Esophagus muscularis mucosa (tissue), 3 donors: ENCODE data around the gene SS18L1.
A peak's percentile ranks its signal among the peaks of the same experiment; 100 is the strongest.

Experiments
- POLR2AphosphoS5 ChIP-seq, 2 donors: sonication (generic); formaldehyde crosslinking; IDR thresholded peaks; one replicate each; pipeline ENCODE4 v1.6.1; 2017; ENCODE audit warnings: antibody characterized with exemption in 2 of 2
- TF ChIP-seq, protein P1 (sequence below), 3 experiments: fragments of 200-600 bp in 2 of 3; fragments of 450-650 bp in 1 of 3; sonication (generic) in 2 of 3; IDR thresholded peaks; one replicate each; pipeline ENCODE4 v1.5.1; 2017 to 2019; ENCODE audit warnings: antibody characterized with exemption in 3 of 3, mild to moderate bottlenecking in 2 of 3, moderate library complexity in 1 of 3

DNA sequence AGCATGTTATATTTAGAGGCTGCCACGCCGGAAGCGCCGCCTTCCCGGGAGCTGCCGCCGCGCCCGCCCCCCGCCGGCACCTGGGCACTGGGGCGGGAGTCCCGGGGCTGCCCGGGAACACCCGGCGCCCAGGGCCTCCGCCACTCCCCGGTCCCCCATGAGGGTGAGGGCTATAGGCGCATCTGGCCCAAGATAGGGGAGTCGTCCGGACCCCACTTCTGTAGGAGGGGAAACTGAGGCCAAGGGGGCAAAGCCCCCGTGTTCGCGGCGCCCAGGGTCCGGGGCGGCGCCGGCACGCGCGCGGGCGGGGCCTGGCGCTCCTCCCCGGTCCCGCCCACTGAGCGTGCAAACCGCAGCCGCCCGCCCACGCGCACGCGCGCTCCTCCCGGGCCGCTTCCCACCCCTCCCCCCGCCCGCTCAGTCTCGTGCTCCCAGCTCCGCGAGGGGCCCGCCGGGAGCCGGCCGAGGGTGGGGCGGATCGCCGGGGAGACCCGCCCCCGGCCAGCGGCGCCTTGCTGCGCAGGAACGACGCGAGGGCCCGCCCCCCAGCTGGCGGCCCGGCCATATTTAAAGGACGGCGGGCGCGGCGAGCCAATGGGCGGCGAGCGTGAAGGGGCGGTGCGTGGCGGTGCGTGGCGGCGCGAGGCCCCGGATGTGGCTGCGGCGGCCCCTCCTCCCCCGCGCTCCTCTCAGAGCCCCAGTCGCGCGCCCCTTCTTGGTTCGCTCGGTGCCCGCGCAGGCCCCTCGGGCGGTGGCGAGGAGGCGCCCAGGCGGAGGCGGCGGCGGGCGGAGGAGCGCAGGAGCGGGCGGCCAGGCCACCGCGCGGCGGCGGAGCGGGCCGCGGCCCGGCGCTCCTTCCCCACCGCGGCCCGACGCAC lies 21.6 kb upstream of the SS18L1 start, which contains the start of gene LSM14B:
- TF ChIP-seq, protein P1, sequence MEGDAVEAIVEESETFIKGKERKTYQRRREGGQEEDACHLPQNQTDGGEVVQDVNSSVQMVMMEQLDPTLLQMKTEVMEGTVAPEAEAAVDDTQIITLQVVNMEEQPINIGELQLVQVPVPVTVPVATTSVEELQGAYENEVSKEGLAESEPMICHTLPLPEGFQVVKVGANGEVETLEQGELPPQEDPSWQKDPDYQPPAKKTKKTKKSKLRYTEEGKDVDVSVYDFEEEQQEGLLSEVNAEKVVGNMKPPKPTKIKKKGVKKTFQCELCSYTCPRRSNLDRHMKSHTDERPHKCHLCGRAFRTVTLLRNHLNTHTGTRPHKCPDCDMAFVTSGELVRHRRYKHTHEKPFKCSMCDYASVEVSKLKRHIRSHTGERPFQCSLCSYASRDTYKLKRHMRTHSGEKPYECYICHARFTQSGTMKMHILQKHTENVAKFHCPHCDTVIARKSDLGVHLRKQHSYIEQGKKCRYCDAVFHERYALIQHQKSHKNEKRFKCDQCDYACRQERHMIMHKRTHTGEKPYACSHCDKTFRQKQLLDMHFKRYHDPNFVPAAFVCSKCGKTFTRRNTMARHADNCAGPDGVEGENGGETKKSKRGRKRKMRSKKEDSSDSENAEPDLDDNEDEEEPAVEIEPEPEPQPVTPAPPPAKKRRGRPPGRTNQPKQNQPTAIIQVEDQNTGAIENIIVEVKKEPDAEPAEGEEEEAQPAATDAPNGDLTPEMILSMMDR (IDR thresholded peaks at IDR 0.05) = no peak
- TF ChIP-seq POLR2AphosphoS5 (IDR thresholded peaks at IDR 0.05) = peak; percentile 54 to 77
